Sciatic nerve (tissue), 2 donors: Measurements from ENCODE around the gene MATN3. TPM values are rescaled to one million over a fixed set of nuclear protein-coding genes. Genes with fewer than 3 reads are reported as not detected.

Source experiments
- ATAC-seq: fragments of 200-7000 bp; cut with Tn5 transposase; one replicate; pipeline ENCODE4 v1.9.1; 2020; ENCODE audit warnings: mild to moderate bottlenecking, moderate library complexity
- DNase-seq: peaks from one replicate; pipeline ENCODE4 v3.0.0-alpha.2; 2020; ENCODE audit warnings: low spot score
- intact Hi-C: fragments of 100-400 bp; cut with DNase I; formaldehyde crosslinking; loops from one replicate; pipeline ENCODE4 v1.14.2; 2022
- total RNA-seq: library from RNA; stranded (reverse); fragmentation: NEBNext Ultra II Directional; extraction: Animal tissue kit (Norgen Biotek cat#: 25700); gene quantifications from one replicate; pipeline ENCODE4 v1.2.1, GENCODE V29; 2021
- donor health status: DM: no; HTN: no; CAD: no.
- donor health status: DM: no; HTN: no; CAD: no.

MATN3 gene
- total RNA-seq, 1 donor from 2014 or later = 8.8 TPM

- DNase-seq (no peak), ATAC-seq (no peak)
- intact Hi-C loops = no loop called here
Measured at GRCh38 chr2:19947184-19947940, 65.1 kb downstream of the MATN3 start.

- intact Hi-C loops = no loop called here
- ATAC-seq = no peak
- DNase-seq = no peak
Measured at GRCh38 chr2:19944205-19944845, 68.1 kb downstream of the MATN3 start.

- ATAC-seq = no peak
- intact Hi-C loops = no loop called here
- no peak for DNase-seq
Measured at GRCh38 chr2:19943189-19943588, 69.3 kb downstream of the MATN3 start.

DNA sequence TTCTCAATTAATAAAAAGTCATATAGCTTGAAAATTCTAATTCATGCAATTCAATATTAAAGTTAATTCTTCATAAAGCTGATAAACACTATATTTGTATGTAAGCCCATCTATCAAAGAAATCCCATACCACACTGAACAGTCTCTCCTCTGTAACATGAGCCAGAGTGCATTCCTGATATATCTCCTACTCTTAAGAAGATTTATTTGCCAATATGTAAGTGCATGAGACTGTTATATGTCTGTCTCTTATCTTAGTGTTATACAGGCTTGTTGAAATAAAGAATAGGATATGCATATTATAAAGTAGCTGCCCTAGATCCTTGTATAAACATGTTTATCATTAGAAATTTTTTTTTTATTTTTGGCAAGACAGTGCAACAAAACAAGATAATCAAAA is 70.3 kb downstream of the MATN3 start:
- DNase-seq = no peak
- ATAC-seq = no peak
- intact Hi-C loops = no loop called here

Other genes starting within 250 kb of the MATN3 start
- 18.8 TPM for gene TTC32, start 110.7 kb downstream of the MATN3 start, total RNA-seq
- 16.4 TPM for gene WDR35, start 22.6 kb downstream of the MATN3 start, total RNA-seq
- gene LAPTM4A, start 39.0 kb upstream of the MATN3 start, total RNA-seq = 253 TPM
- 0.98 TPM for gene SDC1, start 212.5 kb upstream of the MATN3 start, total RNA-seq